PFSK-1 (cell line): ENCODE results near the gene ATP10D.

ENCODE experiments used
- POLR2AphosphoS5 ChIP-seq: IDR thresholded peaks from 2 replicates; pipeline ENCODE4 v1.6.1; 2012; ENCODE audit warnings: low read depth, mild to moderate bottlenecking, control low read depth, low read length, moderate library complexity
- TF ChIP-seq, protein P1 (sequence below), 2 experiments: IDR thresholded peaks; 2 replicates each; pipeline versions ENCODE4 v1.6.1 to v1.8.0; 2011 to 2012; ENCODE audit warnings: low read depth in 2 of 2, low read length in 2 of 2, control low read depth in 1 of 2, inconsistent platforms in 1 of 2, mild to moderate bottlenecking in 1 of 2, moderate library complexity in 1 of 2; ENCODE audit not compliant: insufficient read depth in 1 of 2

DNA sequence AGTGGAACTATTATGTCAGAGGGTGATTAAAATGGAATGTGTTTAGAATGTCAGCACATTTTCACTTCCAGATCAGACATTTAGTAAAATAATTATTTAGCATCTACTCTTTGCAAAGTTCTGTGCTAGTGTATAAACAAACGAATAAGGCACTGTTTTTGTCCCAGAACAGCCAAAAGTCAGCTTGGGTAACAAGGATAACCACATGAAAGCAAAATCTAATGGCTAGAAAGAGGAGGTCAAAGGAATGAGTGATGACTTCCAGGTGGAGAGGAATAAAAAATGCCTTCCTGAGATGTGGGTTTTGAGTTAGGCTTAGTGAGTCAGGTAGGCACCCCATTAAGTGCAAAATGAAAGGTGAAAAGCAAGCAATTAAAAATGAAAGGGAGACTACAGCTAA is 112.6 kb downstream of the ATP10D start:
- TF ChIP-seq, protein P1, sequence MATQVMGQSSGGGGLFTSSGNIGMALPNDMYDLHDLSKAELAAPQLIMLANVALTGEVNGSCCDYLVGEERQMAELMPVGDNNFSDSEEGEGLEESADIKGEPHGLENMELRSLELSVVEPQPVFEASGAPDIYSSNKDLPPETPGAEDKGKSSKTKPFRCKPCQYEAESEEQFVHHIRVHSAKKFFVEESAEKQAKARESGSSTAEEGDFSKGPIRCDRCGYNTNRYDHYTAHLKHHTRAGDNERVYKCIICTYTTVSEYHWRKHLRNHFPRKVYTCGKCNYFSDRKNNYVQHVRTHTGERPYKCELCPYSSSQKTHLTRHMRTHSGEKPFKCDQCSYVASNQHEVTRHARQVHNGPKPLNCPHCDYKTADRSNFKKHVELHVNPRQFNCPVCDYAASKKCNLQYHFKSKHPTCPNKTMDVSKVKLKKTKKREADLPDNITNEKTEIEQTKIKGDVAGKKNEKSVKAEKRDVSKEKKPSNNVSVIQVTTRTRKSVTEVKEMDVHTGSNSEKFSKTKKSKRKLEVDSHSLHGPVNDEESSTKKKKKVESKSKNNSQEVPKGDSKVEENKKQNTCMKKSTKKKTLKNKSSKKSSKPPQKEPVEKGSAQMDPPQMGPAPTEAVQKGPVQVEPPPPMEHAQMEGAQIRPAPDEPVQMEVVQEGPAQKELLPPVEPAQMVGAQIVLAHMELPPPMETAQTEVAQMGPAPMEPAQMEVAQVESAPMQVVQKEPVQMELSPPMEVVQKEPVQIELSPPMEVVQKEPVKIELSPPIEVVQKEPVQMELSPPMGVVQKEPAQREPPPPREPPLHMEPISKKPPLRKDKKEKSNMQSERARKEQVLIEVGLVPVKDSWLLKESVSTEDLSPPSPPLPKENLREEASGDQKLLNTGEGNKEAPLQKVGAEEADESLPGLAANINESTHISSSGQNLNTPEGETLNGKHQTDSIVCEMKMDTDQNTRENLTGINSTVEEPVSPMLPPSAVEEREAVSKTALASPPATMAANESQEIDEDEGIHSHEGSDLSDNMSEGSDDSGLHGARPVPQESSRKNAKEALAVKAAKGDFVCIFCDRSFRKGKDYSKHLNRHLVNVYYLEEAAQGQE (IDR thresholded peaks at IDR 0.05; ENCODE audit: insufficient read depth in 1 of 2, low read depth in 2 of 2, low read length in 2 of 2) = no peak
- no peak for TF ChIP-seq POLR2AphosphoS5
